A549 (cell line): ENCODE measurements around the gene CDC42BPB. TPM values are rescaled to one million over a fixed set of nuclear protein-coding genes. Genes with fewer than 3 reads are reported as not detected.

ENCODE experiments used
- ATAC-seq, 2 experiments: fragments of 200-7000 bp in 1 of 2; fragments of >200 bp in 1 of 2; cut with Nextera tagmentation in 1 of 2; cut with Tn5 transposase in 1 of 2; 3 replicates each; pipeline versions ENCODE4 v1.8.0 to v1.9.1; 2018 to 2020; ENCODE audit warnings: mild to moderate bottlenecking in 1 of 2, moderate library complexity in 1 of 2
- CTCF ChIA-PET: fragments of 300-600 bp; sonication (Branson Sonifier 250); formaldehyde crosslinking; extraction: SDS; loops from one replicate; lab custom pipeline; 2021; ENCODE audit warnings: antibody characterized with exemption, inconsistent platforms; lab: Yijun Ruan, JAX
- POLR2A ChIA-PET: fragments of 350-600 bp; formaldehyde crosslinking; extraction: SDS; loops from one replicate; lab custom pipeline; 2021; ENCODE audit warnings: antibody characterized with exemption, inconsistent platforms; lab: Yijun Ruan, JAX
- DNase-seq, 2 experiments: peaks; one replicate each; pipeline versions ENCODE4 v3.0.0 to v3.0.0-alpha.2; 2011 to 2016; ENCODE audit warnings: low read depth in 1 of 2, low spot score in 1 of 2
- FAIRE-seq: peaks from 2 replicates; lab custom pipeline; 2011; peaks lifted over from hg19 to GRCh38; lab: Jason Lieb, UNC
- H3K27ac ChIP-seq, 2 experiments: fragments of >200 bp; sonication (Bioruptor Twin); formaldehyde crosslinking; 3 replicates each; pipeline ENCODE4 v1.5.1; 2016 to 2017
- H3K4me1 ChIP-seq: fragments of >200 bp; sonication (Bioruptor Twin); formaldehyde crosslinking; 3 replicates; pipeline ENCODE4 v1.6.1; 2016
- H3K4me2 ChIP-seq: fragments of >200 bp; sonication (Bioruptor Twin); formaldehyde crosslinking; 3 replicates; pipeline ENCODE4 v1.6.1; 2016
- H3K4me3 ChIP-seq: fragments of >200 bp; sonication (Bioruptor Twin); formaldehyde crosslinking; 3 replicates; pipeline ENCODE4 v1.5.1; 2016
- H3K9me3 ChIP-seq: fragments of >200 bp; sonication (Bioruptor Twin); formaldehyde crosslinking; 3 replicates; pipeline ENCODE4 v1.6.1; 2016
- ATOH8 ChIP-seq: fragments of 250-450 bp; sonication (Bioruptor Pico); IDR thresholded peaks from 2 replicates; pipeline ENCODE4 v1.5.0; 2020; ENCODE audit warnings: low read depth, mild to moderate bottlenecking, moderate library complexity
- CBX2 ChIP-seq: fragments of 200-600 bp; sonication (generic); IDR thresholded peaks from 2 replicates; pipeline ENCODE4 v1.6.1; 2016; ENCODE audit warnings: low read depth, mild to moderate bottlenecking, borderline replicate concordance
- CEBPB ChIP-seq, 2 experiments: fragments of >200 bp in 1 of 2; sonication (Bioruptor Twin) in 1 of 2; formaldehyde crosslinking in 1 of 2; IDR thresholded peaks; 2 replicates each; pipeline ENCODE4 v1.6.1; 2012 to 2016
- CTCF ChIP-seq: fragments of >200 bp; sonication (Bioruptor Twin); formaldehyde crosslinking; IDR thresholded peaks from 3 replicates; pipeline ENCODE4 v1.5.1; 2016
- EHMT2 ChIP-seq: fragments of 200-600 bp; sonication (generic); IDR thresholded peaks from 2 replicates; pipeline ENCODE4 v1.6.1; 2016; ENCODE audit warnings: antibody characterized with exemption, low read depth, mild to moderate bottlenecking, moderate library complexity
- ELK1 ChIP-seq: fragments of 150-350 bp; IDR thresholded peaks from 2 replicates; pipeline ENCODE4 v1.6.1; 2014; ENCODE audit warnings: low read depth, mild to moderate bottlenecking, low read length
- EP300 ChIP-seq, 2 experiments: fragments of >200 bp; sonication (Bioruptor Twin); formaldehyde crosslinking; IDR thresholded peaks; 2 replicates in 1 of 2; 3 replicates in 1 of 2; pipeline ENCODE4 v1.6.1; 2016 to 2017
- FOSB ChIP-seq: fragments of 250-450 bp; sonication (Bioruptor Pico); IDR thresholded peaks from 2 replicates; pipeline ENCODE4 v1.5.0; 2020; ENCODE audit warnings: mild to moderate bottlenecking, moderate library complexity
- FOSL2 ChIP-seq, 2 experiments: fragments of 450-650 bp in 1 of 2; fragments of >200 bp in 1 of 2; sonication (Bioruptor Twin) in 1 of 2; formaldehyde crosslinking; IDR thresholded peaks; 2 replicates each; pipeline versions ENCODE4 v1.5.0 to v1.6.1; 2016 to 2020; ENCODE audit warnings: mild to moderate bottlenecking in 1 of 2, moderate library complexity in 1 of 2
- HDAC2 ChIP-seq: fragments of 200-600 bp; sonication (generic); IDR thresholded peaks from 2 replicates; pipeline ENCODE4 v1.6.1; 2016
- HOXA7 ChIP-seq: fragments of 250-450 bp; sonication (Bioruptor Pico); IDR thresholded peaks from 2 replicates; pipeline ENCODE4 v1.5.0; 2020; ENCODE audit warnings: mild to moderate bottlenecking, moderate library complexity
- JUN ChIP-seq, 2 experiments: fragments of >200 bp; sonication (Bioruptor Twin); formaldehyde crosslinking; IDR thresholded peaks; 2 replicates in 1 of 2; 3 replicates in 1 of 2; pipeline ENCODE4 v1.6.1; 2016 to 2017
- KDM1A ChIP-seq: fragments of 200-600 bp; sonication (generic); IDR thresholded peaks from 2 replicates; pipeline ENCODE4 v1.6.1; 2016; ENCODE audit warnings: low read depth, mild to moderate bottlenecking
- MYC ChIP-seq: IDR thresholded peaks from 2 replicates; pipeline ENCODE4 v1.6.1; 2012; ENCODE audit warnings: mild to moderate bottlenecking, inconsistent platforms, low read length, improper control_type of control experiment, borderline replicate concordance
- PHF8 ChIP-seq: fragments of 200-600 bp; sonication (generic); IDR thresholded peaks from 2 replicates; pipeline ENCODE4 v1.6.1; 2016; ENCODE audit warnings: low read depth, mild to moderate bottlenecking, antibody characterized with exemption, moderate library complexity, borderline replicate concordance
- POLR2A ChIP-seq: IDR thresholded peaks from 2 replicates; pipeline ENCODE4 v1.6.1; 2012; ENCODE audit warnings: mild to moderate bottlenecking, low read length
- RARB ChIP-seq: fragments of 250-450 bp; sonication (Bioruptor Pico); IDR thresholded peaks from 2 replicates; pipeline ENCODE4 v1.8.0; 2021; ENCODE audit warnings: mild to moderate bottlenecking, moderate library complexity
- RCOR1 ChIP-seq: fragments of 150-350 bp; IDR thresholded peaks from 2 replicates; pipeline ENCODE4 v1.6.1; 2014; ENCODE audit warnings: antibody characterized with exemption, low read length, low read depth
- RFX5 ChIP-seq: fragments of 450-650 bp; IDR thresholded peaks from 2 replicates; pipeline ENCODE4 v1.7.1; 2014; ENCODE audit warnings: antibody characterized with exemption, mild to moderate bottlenecking, moderate library complexity
- RNF2 ChIP-seq: fragments of 200-600 bp; sonication (generic); IDR thresholded peaks from 2 replicates; pipeline ENCODE4 v1.6.1; 2016; ENCODE audit warnings: low read depth, mild to moderate bottlenecking, antibody characterized with exemption, moderate library complexity, borderline replicate concordance
- SREBF2 ChIP-seq: fragments of 450-650 bp; IDR thresholded peaks from 2 replicates; pipeline ENCODE4 v1.6.1; 2014; ENCODE audit warnings: mild to moderate bottlenecking, moderate library complexity
- TP53 ChIP-seq: fragments of 250-450 bp; sonication (Bioruptor Pico); IDR thresholded peaks from 2 replicates; pipeline ENCODE4 v1.5.0; 2021; ENCODE audit warnings: mild to moderate bottlenecking, moderate library complexity
- WGBS: methylation state at CpG from one replicate; pipeline ENCODE4 v1.1.6; 2017; ENCODE audit errors: missing lambda C conversion rate; 5-methylcytosine and 5-hydroxymethylcytosine counted together
- polyA plus RNA-seq, 4 experiments: library from polyadenylated mRNA; depleted of rRNA in 3 of 4; stranded (reverse); fragments of >200 nt; fragmentation: RNase III in 1 of 4; extraction: RNeasy Plus Mini Kit Qiagen cat#74134 plus additional on column Dnase treatment in 1 of 4; gene quantifications; 2 replicates in 3 of 4; 3 replicates in 1 of 4; pipeline ENCODE4 v1.2.3, GENCODE V29; 2011 to 2017
- TF ChIP-seq, protein P1 (sequence below): fragments of 450-650 bp; IDR thresholded peaks from 2 replicates; pipeline ENCODE4 v1.6.1; 2014; ENCODE audit warnings: antibody characterized with exemption
- TF ChIP-seq, protein P2 (sequence below): IDR thresholded peaks from 2 replicates; pipeline ENCODE4 v1.6.1; 2012
- TF ChIP-seq, protein P3 (sequence below): fragments of 250-450 bp; sonication (Bioruptor Pico); IDR thresholded peaks from 2 replicates; pipeline ENCODE4 v1.5.0; 2021; ENCODE audit warnings: mild to moderate bottlenecking, moderate library complexity, borderline replicate concordance

CDC42BPB gene
- polyA plus RNA-seq, 2 of the 4 experiments (the other 2 are of a cell fraction) = 56.4 to 57.1 TPM

DNA sequence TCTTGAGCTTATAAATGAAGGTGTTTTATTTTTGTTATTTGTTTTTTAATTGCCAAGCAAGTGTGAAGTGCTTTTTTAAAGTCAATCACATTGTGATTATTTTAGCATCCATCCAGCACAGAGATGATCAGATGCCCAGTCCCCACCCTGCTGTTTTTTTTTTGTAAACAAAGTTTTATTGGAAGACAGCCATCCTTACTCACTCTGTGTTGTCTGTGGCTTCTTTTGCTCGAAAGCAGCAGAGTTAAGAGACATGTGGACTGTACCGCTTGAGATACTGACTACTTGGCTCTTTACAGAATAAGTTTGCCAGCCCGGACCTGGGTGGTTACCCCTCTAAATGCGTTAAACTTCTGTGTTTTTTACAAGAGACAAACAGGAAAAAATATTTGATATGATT lies 165.8 kb downstream of the CDC42BPB start:
- no peak for TF ChIP-seq MYC
- TF ChIP-seq HOXA7 (CRISPR knock-in tag) = no peak
- TF ChIP-seq EP300 (IDR thresholded peaks at IDR 0.05) = no peak
- no peak for TF ChIP-seq RARB (CRISPR knock-in tag)
- TF ChIP-seq CEBPB (IDR thresholded peaks at IDR 0.05) = no peak
- TF ChIP-seq PHF8 = no peak
- no peak for TF ChIP-seq JUN (IDR thresholded peaks at IDR 0.05)
- TF ChIP-seq HDAC2 = no peak
- no peak for TF ChIP-seq FOSL2 (IDR thresholded peaks at IDR 0.05)
- no peak for TF ChIP-seq FOSL2 (CRISPR knock-in tag; IDR thresholded peaks at IDR 0.05)
- no peak overlapping the region for H3K4me2 ChIP-seq
- DNase-seq = no peak
- POLR2A ChIA-PET = no interaction called here
- H3K9me3 ChIP-seq = no peaks in the 10 kb centered on the region
- 90% methylated on average over 4 of the region's 4 CpGs for WGBS
- no peaks in the 10 kb centered on the region for H3K4me1 ChIP-seq
- H3K27ac ChIP-seq = no peak overlapping the region
- H3K4me3 ChIP-seq = no peak overlapping the region
- no peak for FAIRE-seq
- no peak for ATAC-seq
- CTCF ChIA-PET = interaction anchor here (0.6 kb wide), 1 partner anchor 60 kb away, joined by 3 read pairs; no protein-coding TSS in a partner anchor

- FAIRE-seq = no peak
- no peaks in the 10 kb centered on the region for H3K4me1 ChIP-seq
- no peak overlapping the region for H3K4me3 ChIP-seq
- H3K4me2 ChIP-seq = no peak overlapping the region
- no peaks in the 10 kb centered on the region for H3K9me3 ChIP-seq
- H3K27ac ChIP-seq = no peak overlapping the region
- ChIA-PET CTCF (interaction anchor here (0.6 kb wide), 1 partner anchor 60 kb away, joined by 3 read pairs; no protein-coding TSS in a partner anchor), POLR2A (no interaction called here)
- 93% methylated on average over 15 of the region's 15 CpGs for WGBS
- TF ChIP-seq HOXA7 (CRISPR knock-in tag) = no peak
- no peak for TF ChIP-seq FOSB (CRISPR knock-in tag)
- no peak for TF ChIP-seq ATOH8 (CRISPR knock-in tag)
- no peak for TF ChIP-seq HDAC2
- TF ChIP-seq JUN (IDR thresholded peaks at IDR 0.05) = no peak
- TF ChIP-seq, protein P1, sequence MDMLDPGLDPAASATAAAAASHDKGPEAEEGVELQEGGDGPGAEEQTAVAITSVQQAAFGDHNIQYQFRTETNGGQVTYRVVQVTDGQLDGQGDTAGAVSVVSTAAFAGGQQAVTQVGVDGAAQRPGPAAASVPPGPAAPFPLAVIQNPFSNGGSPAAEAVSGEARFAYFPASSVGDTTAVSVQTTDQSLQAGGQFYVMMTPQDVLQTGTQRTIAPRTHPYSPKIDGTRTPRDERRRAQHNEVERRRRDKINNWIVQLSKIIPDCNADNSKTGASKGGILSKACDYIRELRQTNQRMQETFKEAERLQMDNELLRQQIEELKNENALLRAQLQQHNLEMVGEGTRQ = no peak
- no peak for TF ChIP-seq RCOR1
- no peak for TF ChIP-seq RFX5
- no peak for TF ChIP-seq CBX2
- no peak for TF ChIP-seq TP53 (CRISPR knock-in tag)
- no peak for ATAC-seq
- DNase-seq = no peak
These were observed 166.2 kb downstream of the CDC42BPB start for GRCh38 chr14:102891111-102891510.

- FAIRE-seq (no peak), DNase-seq (no peak), ATAC-seq (no peak)
- Histone ChIP-seq H3K9me3 (no peaks in the 10 kb centered on the region), H3K4me1 (no peaks in the 10 kb centered on the region), H3K4me2 (no peak overlapping the region), H3K27ac (no peak overlapping the region), H3K4me3 (no peak overlapping the region)
- WGBS = 91% methylated on average over 7 of the region's 7 CpGs
- TF ChIP-seq FOSL2 (IDR thresholded peaks at IDR 0.05) (no peak), FOSL2 (CRISPR knock-in tag; IDR thresholded peaks at IDR 0.05) (no peak), POLR2A (no peak), SREBF2 (no peak), KDM1A (no peak), RNF2 (no peak), HOXA7 (CRISPR knock-in tag) (no peak), EHMT2 (no peak), ELK1 (no peak), CBX2 (no peak), ATOH8 (CRISPR knock-in tag) (no peak), CTCF (no peak)
- TF ChIP-seq, protein P2, sequence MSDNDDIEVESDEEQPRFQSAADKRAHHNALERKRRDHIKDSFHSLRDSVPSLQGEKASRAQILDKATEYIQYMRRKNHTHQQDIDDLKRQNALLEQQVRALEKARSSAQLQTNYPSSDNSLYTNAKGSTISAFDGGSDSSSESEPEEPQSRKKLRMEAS = no peak
- TF ChIP-seq, protein P3, sequence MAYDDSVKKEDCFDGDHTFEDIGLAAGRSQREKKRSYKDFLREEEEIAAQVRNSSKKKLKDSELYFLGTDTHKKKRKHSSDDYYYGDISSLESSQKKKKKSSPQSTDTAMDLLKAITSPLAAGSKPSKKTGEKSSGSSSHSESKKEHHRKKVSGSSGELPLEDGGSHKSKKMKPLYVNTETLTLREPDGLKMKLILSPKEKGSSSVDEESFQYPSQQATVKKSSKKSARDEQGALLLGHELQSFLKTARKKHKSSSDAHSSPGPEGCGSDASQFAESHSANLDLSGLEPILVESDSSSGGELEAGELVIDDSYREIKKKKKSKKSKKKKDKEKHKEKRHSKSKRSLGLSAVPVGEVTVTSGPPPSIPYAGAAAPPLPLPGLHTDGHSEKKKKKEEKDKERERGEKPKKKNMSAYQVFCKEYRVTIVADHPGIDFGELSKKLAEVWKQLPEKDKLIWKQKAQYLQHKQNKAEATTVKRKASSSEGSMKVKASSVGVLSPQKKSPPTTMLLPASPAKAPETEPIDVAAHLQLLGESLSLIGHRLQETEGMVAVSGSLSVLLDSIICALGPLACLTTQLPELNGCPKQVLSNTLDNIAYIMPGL (CRISPR knock-in tag) = no peak
- ChIA-PET POLR2A (no interaction called here), CTCF (interaction anchor here (0.6 to 1.1 kb wide), 2 partner anchors 10 to 203 kb away, joined by 3 read pairs; no protein-coding TSS in a partner anchor)
These were observed 167.7 kb downstream of the CDC42BPB start for GRCh38 chr14:102889615-102890014.
